GM12878 (cell line): ENCODE data around the gene CDC42EP1. TPM values are rescaled to one million over a fixed set of nuclear protein-coding genes. Genes with fewer than 3 reads are reported as not detected.

Experiments
- CBFB ChIP-seq: IDR thresholded peaks from 2 replicates; pipeline ENCODE4 v1.6.1; 2016; ENCODE audit warnings: antibody characterized with exemption, low read depth
- CHD2 ChIP-seq: IDR thresholded peaks from 2 replicates; pipeline ENCODE4 v1.6.1; 2011; ENCODE audit warnings: low read depth, low read length, improper control_type of control experiment, borderline replicate concordance
- E4F1 ChIP-seq: fragments of 450-650 bp; IDR thresholded peaks from 2 replicates; pipeline ENCODE4 v1.6.1; 2018; ENCODE audit warnings: borderline replicate concordance, mild to moderate bottlenecking; ENCODE audit not compliant: partially characterized antibody
- ELK1 ChIP-seq: IDR thresholded peaks from 2 replicates; pipeline ENCODE4 v1.6.1; 2012; ENCODE audit warnings: low read depth, low read length, improper control_type of control experiment
- KAT2A ChIP-seq: conservative IDR thresholded peaks from 2 replicates; pipeline ENCODE4 v1.6.1; 2011; ENCODE audit warnings: low read depth, low read length; ENCODE audit not compliant: control insufficient read depth
- KDM1A ChIP-seq: fragments of 200-600 bp; sonication (generic); IDR thresholded peaks from 2 replicates; pipeline ENCODE4 v1.6.1; 2016; ENCODE audit warnings: borderline replicate concordance
- MEF2A ChIP-seq: IDR thresholded peaks from 2 replicates; pipeline ENCODE4 v1.6.1; 2011; ENCODE audit warnings: low read depth, mild to moderate bottlenecking, low read length, moderate library complexity; ENCODE audit not compliant: insufficient read depth
- NR2F1 ChIP-seq: fragments of 450-650 bp; conservative IDR thresholded peaks from 2 replicates; pipeline ENCODE4 v1.6.1; 2017; ENCODE audit warnings: mild to moderate bottlenecking
- POLR2A ChIP-seq: IDR thresholded peaks from 2 replicates; pipeline ENCODE4 v1.6.1; 2011; ENCODE audit warnings: low read depth, mild to moderate bottlenecking, low read length
- SP1 ChIP-seq: IDR thresholded peaks from one replicate; pipeline ENCODE4 v1.6.1; 2011; ENCODE audit warnings: low read depth, low read length
- STAT1 ChIP-seq: fragments of 450-650 bp; conservative IDR thresholded peaks from 2 replicates; pipeline ENCODE4 v1.6.1; 2014; ENCODE audit warnings: antibody characterized with exemption, mild to moderate bottlenecking
- STAT3 ChIP-seq: IDR thresholded peaks from 2 replicates; pipeline ENCODE4 v1.6.1; 2011; ENCODE audit warnings: low read depth, low read length, improper control_type of control experiment
- TARDBP ChIP-seq: IDR thresholded peaks from 2 replicates; pipeline ENCODE4 v1.6.1; 2016; ENCODE audit warnings: borderline replicate concordance
- TCF7 ChIP-seq: IDR thresholded peaks from 2 replicates; pipeline ENCODE4 v1.6.1; 2014; ENCODE audit warnings: antibody characterized with exemption, borderline replicate concordance
- ZZZ3 ChIP-seq: IDR thresholded peaks from 2 replicates; pipeline ENCODE4 v1.6.1; 2011; ENCODE audit warnings: low read depth; ENCODE audit not compliant: control insufficient read depth, insufficient read length
- polyA plus RNA-seq, 11 experiments: library from polyadenylated mRNA; depleted of rRNA in 4 of 11; unstranded in 6 of 11; stranded (reverse) in 5 of 11; fragments of >200 nt; fragmentation: Nextera tagmentation in 4 of 11; fragmentation: Illumina TruSeq in 1 of 11; extraction: Ambion mirVana in 4 of 11; extraction: Trizol in 1 of 11; gene quantifications; 1 replicate in 1 of 11; 2 replicates in 10 of 11; pipeline versions ENCODE4 v1.2.1 to v1.2.3, GENCODE V29; 2011 to 2016; ENCODE audit warnings: inconsistent platforms in 2 of 11, missing spikeins in 2 of 11, low read depth in 1 of 11
- total RNA-seq, 4 experiments: library from RNA; depleted of rRNA in 3 of 4; stranded (reverse); fragments of >200 nt in 3 of 4; fragmentation: Illumina TruSeq in 1 of 4; extraction: Trizol in 1 of 4; gene quantifications; 2 replicates each; pipeline versions ENCODE4 v1.2.1 to v1.2.3, GENCODE V29; 2013 to 2021
- TF ChIP-seq, protein P1 (sequence below): fragments of 450-650 bp; formaldehyde crosslinking; IDR thresholded peaks from 2 replicates; pipeline ENCODE4 v1.5.0; 2022; ENCODE audit warnings: mild to moderate bottlenecking, missing genetic modification characterization
- TF ChIP-seq, protein P2 (sequence below): fragments of 450-650 bp; conservative IDR thresholded peaks from 2 replicates; pipeline ENCODE4 v1.6.1; 2017; ENCODE audit warnings: mild to moderate bottlenecking, moderate library complexity

CDC42EP1 gene
- total and polyA plus RNA-seq, 10 of the 15 experiments (the other 5 are each of a cell fraction or from before 2014, with no cell fraction given) = 0.04 to 0.33 (median 0.09) TPM; not detected in 7

DNA sequence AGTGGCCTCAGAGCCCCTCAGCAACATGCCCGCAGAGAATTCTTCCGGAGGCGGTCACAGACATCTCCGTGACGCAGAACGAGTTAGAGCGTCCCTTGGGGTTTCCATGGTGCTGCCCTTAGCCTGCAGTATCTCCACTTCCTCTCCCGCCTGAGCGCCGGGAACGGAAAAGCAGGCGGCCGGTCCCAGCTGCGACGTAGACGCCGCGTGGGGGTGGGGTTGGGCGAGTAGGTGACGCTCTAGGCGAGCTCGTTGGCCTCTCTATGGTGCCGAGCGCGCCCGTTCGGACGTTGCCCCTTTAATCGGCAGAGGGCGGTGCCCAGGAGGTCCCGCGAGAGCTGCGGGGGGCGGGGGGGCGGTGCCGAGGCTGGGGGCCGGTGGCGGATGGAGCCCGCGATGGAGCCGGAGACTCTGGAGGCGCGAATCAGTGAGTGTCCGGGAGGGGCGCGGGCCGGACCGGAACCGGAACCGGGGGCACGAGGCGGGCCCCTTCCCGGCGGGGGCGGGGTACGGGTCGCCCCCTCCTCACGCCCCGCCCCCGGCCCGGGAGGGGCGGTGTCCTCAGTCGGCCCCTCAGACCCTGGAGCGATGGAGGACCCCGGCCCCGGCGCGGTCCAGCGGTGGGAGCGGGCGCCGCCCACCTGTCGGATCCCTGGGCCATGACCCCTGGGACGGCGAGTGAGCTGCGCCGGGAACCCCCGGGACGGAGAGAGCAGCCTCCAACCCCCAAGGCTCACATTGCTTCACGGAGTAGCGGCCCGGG, 48.4 kb downstream of the CDC42EP1 start, which contains the start of gene GGA1 (continued):
- TF ChIP-seq, protein P1, sequence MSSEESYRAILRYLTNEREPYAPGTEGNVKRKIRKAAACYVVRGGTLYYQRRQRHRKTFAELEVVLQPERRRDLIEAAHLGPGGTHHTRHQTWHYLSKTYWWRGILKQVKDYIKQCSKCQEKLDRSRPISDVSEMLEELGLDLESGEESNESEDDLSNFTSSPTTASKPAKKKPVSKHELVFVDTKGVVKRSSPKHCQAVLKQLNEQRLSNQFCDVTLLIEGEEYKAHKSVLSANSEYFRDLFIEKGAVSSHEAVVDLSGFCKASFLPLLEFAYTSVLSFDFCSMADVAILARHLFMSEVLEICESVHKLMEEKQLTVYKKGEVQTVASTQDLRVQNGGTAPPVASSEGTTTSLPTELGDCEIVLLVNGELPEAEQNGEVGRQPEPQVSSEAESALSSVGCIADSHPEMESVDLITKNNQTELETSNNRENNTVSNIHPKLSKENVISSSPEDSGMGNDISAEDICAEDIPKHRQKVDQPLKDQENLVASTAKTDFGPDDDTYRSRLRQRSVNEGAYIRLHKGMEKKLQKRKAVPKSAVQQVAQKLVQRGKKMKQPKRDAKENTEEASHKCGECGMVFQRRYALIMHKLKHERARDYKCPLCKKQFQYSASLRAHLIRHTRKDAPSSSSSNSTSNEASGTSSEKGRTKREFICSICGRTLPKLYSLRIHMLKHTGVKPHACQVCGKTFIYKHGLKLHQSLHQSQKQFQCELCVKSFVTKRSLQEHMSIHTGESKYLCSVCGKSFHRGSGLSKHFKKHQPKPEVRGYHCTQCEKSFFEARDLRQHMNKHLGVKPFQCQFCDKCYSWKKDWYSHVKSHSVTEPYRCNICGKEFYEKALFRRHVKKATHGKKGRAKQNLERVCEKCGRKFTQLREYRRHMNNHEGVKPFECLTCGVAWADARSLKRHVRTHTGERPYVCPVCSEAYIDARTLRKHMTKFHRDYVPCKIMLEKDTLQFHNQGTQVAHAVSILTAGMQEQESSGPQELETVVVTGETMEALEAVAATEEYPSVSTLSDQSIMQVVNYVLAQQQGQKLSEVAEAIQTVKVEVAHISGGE (CRISPR knock-in tag) = peak; percentile 58; the same call in 1 of the 2 replicates
- peak; percentile 83; the same call in 1 of the 2 replicates for TF ChIP-seq STAT1
- peak; percentile 78 for TF ChIP-seq SP1
- TF ChIP-seq MEF2A = 0 out of 2 replicates have a peak, but pooled peaks have one; percentile 64
- TF ChIP-seq POLR2A = peak; percentile 77
- peak; percentile 98 for TF ChIP-seq CHD2
- peak; percentile 94 for TF ChIP-seq NR2F1
- TF ChIP-seq KDM1A = no peak
- TF ChIP-seq CBFB = peak; percentile 47; the same call in 1 of the 2 replicates
- TF ChIP-seq ZZZ3 = no peak
- TF ChIP-seq KAT2A = no peak
- TF ChIP-seq TCF7 = no peak
- TF ChIP-seq TARDBP = 0 out of 2 replicates have a peak, but pooled peaks have one; percentile 51
- TF ChIP-seq STAT3 = no peak
- TF ChIP-seq, protein P2, sequence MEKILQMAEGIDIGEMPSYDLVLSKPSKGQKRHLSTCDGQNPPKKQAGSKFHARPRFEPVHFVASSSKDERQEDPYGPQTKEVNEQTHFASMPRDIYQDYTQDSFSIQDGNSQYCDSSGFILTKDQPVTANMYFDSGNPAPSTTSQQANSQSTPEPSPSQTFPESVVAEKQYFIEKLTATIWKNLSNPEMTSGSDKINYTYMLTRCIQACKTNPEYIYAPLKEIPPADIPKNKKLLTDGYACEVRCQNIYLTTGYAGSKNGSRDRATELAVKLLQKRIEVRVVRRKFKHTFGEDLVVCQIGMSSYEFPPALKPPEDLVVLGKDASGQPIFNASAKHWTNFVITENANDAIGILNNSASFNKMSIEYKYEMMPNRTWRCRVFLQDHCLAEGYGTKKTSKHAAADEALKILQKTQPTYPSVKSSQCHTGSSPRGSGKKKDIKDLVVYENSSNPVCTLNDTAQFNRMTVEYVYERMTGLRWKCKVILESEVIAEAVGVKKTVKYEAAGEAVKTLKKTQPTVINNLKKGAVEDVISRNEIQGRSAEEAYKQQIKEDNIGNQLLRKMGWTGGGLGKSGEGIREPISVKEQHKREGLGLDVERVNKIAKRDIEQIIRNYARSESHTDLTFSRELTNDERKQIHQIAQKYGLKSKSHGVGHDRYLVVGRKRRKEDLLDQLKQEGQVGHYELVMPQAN = peak; percentile 81
- peak; percentile 90 for TF ChIP-seq E4F1
- TF ChIP-seq ELK1 = peak; percentile 85
